Naive thymus-derived CD8-positive, alpha-beta T cell (primary cell): ENCODE measurements around the gene REX1BD. TPM values are rescaled to one million over a fixed set of nuclear protein-coding genes. Genes with fewer than 3 reads are reported as not detected.

Experiments
- ATAC-seq, 2 donors: fragments of 150-1000 bp; cut with Tn5 transposase in 1 of 2; sonication (Bioruptor Pico), chemical (Tn5 transposase) in 1 of 2; 1 replicate in 1 of 2; 2 replicates in 1 of 2; pipeline ENCODE4 v1.10.0; 2021; ENCODE audit warnings: mild to moderate bottlenecking in 2 of 2, moderate library complexity in 2 of 2
- POLR2A ChIA-PET: fragments of 350-600 bp; sonication (Branson Sonifier 250); formaldehyde crosslinking; loops from one replicate; lab custom pipeline; 2021; ENCODE audit warnings: antibody characterized with exemption; lab: Charles Lee
- DNase-seq, 10 donors: peaks; one replicate each; pipeline versions ENCODE4 v3.0.0 to v3.0.0-alpha.2; 2020 to 2022
- H3K27ac Mint-ChIP-seq, 10 donors: one replicate each; pipeline ENCODE4 v1.8.0; 2020 to 2022; ENCODE audit warnings: mild to moderate bottlenecking in 10 of 10, mixed read lengths in 10 of 10, moderate library complexity in 4 of 10, inconsistent platforms in 1 of 10
- H3K27me3 Mint-ChIP-seq, 5 donors: one replicate each; pipeline ENCODE4 v1.8.0; 2021 to 2022; ENCODE audit warnings: mixed read lengths in 5 of 5
- H3K36me3 Mint-ChIP-seq, 3 donors: one replicate each; pipeline ENCODE4 v1.8.0; 2020 to 2022; ENCODE audit warnings: mixed read lengths in 3 of 3, mild to moderate bottlenecking in 2 of 3, inconsistent platforms in 1 of 3
- H3K4me1 Mint-ChIP-seq, 4 donors: one replicate each; pipeline ENCODE4 v1.8.0; 2021 to 2022; ENCODE audit warnings: mixed read lengths in 4 of 4
- H3K4me3 Mint-ChIP-seq, 10 donors: one replicate each; pipeline ENCODE4 v1.8.0; 2020 to 2022; ENCODE audit warnings: mild to moderate bottlenecking in 10 of 10, mixed read lengths in 10 of 10, moderate library complexity in 6 of 10, inconsistent platforms in 1 of 10
- H3K9me3 Mint-ChIP-seq, 9 donors: one replicate each; pipeline ENCODE4 v1.8.0; 2020 to 2022; ENCODE audit warnings: mixed read lengths in 9 of 9, mild to moderate bottlenecking in 3 of 9, inconsistent platforms in 1 of 9, moderate library complexity in 1 of 9
- polyA plus RNA-seq, 3 donors: library from polyadenylated mRNA; unstranded; fragments of 300-500 nt; fragmentation: Illumina TruSeq; gene quantifications; one replicate each; pipeline ENCODE4 v1.2.3, GENCODE V29; 2021
- total RNA-seq, 8 experiments: library from RNA in 2 of 8; stranded (reverse) in 2 of 8; gene quantifications; one replicate each; pipeline ENCODE4 v1.2.3 and lab custom pipeline; 2021 to 2026

REX1BD gene
- total and polyA plus RNA-seq, 5 experiments from 2014 or later: 138 to 196 (median 165) TPM

GRCh38 chr19:18629166-18630088 lies 40.8 kb downstream of the REX1BD start:
- peaks cover 0 to under 1% (median 0%) of the 10 kb centered on the region in 4 donors for H3K4me1 Mint-ChIP-seq
- POLR2A ChIA-PET: interaction anchor here (0.6 kb wide), 1 partner anchor 23 kb away, joined by 4 read pairs; no protein-coding TSS in a partner anchor
- peaks cover 2 to 12% (median 7%) of the 10 kb centered on the region in 5 donors for H3K27me3 Mint-ChIP-seq
- no peak overlapping the region for H3K4me3 Mint-ChIP-seq
- ATAC-seq (no peak), DNase-seq (no peak)
- no peaks in the 10 kb centered on the region for H3K36me3 Mint-ChIP-seq
- no peaks in the 10 kb centered on the region for H3K9me3 Mint-ChIP-seq
- H3K27ac Mint-ChIP-seq: peak overlapping the region in 3 of 10 donors; percentile 6 to 44 (median 33)

- H3K36me3 Mint-ChIP-seq: no peaks in the 10 kb centered on the region
Observed at GRCh38 chr19:18633321-18633720, 44.7 kb downstream of the REX1BD start.

GRCh38 chr19:18634612-18635297 lies 46.2 kb downstream of the REX1BD start:
- POLR2A ChIA-PET: interaction anchor here (1.1 to 1.2 kb wide), 3 partner anchors 22 to 354 kb away, joined by 3 read pairs; partner anchors contain the start of genes TMEM59L and UBA52
- no peak for ATAC-seq
- no peaks in the 10 kb centered on the region for H3K9me3 Mint-ChIP-seq
- peaks cover 9 to 35% (median 32%) of the 10 kb centered on the region in 4 donors for H3K4me1 Mint-ChIP-seq
- peaks cover under 1 to 9% (median 4%) of the 10 kb centered on the region in 5 donors for H3K27me3 Mint-ChIP-seq
- no peak for DNase-seq
- H3K4me3 Mint-ChIP-seq: peak overlapping the region in 8 of 10 donors; percentile 8 to 87 (median 19)
- no peaks in the 10 kb centered on the region for H3K36me3 Mint-ChIP-seq
- peak overlapping the region in 5 of 10 donors; percentile 8 to 74 (median 24) for H3K27ac Mint-ChIP-seq

More at GRCh38 chr19:18633321-18633720, 44.7 kb downstream of the REX1BD start:
- Mint-ChIP-seq H3K27me3 (peaks cover 2 to 15% (median 7%) of the 10 kb centered on the region in 5 donors), H3K4me3 (no peak overlapping the region), H3K4me1 (peaks cover 9 to 31% (median 27%) of the 10 kb centered on the region in 4 donors), H3K9me3 (no peaks in the 10 kb centered on the region), H3K27ac (peak overlapping the region in 2 of 10 donors; percentile 19 to 37)
- ATAC-seq (no peak), DNase-seq (no peak)
- POLR2A ChIA-PET: interaction anchor here (0.7 kb wide), 1 partner anchor 203 kb away, joined by 3 read pairs; no protein-coding TSS in a partner anchor

GRCh38 chr19:18635831-18636182 lies 47.2 kb downstream of the REX1BD start:
- no peak for DNase-seq
- no peak for ATAC-seq
- Mint-ChIP-seq H3K4me3 (peak overlapping the region; percentile 80 to 96 (median 90)), H3K27me3 (peaks cover 0 to 5% (median 0%) of the 10 kb centered on the region in 5 donors), H3K9me3 (no peaks in the 10 kb centered on the region), H3K4me1 (peaks cover 9 to 39% (median 33%) of the 10 kb centered on the region in 4 donors), H3K27ac (peak overlapping the region in 8 of 10 donors; percentile 53 to 96 (median 80)), H3K36me3 (no peaks in the 10 kb centered on the region)
- POLR2A ChIA-PET: interaction anchor here (1.1 to 1.2 kb wide), 2 partner anchors 23 to 355 kb away, joined by 3 read pairs; partner anchors contain the start of gene TMEM59L

GRCh38 chr19:18636183-18636968 lies 47.8 kb downstream of the REX1BD start:
- Mint-ChIP-seq H3K27ac (peak overlapping the region; percentile 53 to 96 (median 89)), H3K4me3 (peak overlapping the region; percentile 80 to 96 (median 90)), H3K36me3 (no peaks in the 10 kb centered on the region), H3K9me3 (no peaks in the 10 kb centered on the region), H3K4me1 (peaks cover 9 to 39% (median 33%) of the 10 kb centered on the region in 4 donors), H3K27me3 (peaks cover 0 to 3% (median 0%) of the 10 kb centered on the region in 5 donors)
- peak; percentile 97 to 100 (median 98) for DNase-seq
- ATAC-seq: peak; percentile 88 to 89
- POLR2A ChIA-PET: no interaction called here

GRCh38 chr19:18636969-18637629 lies 48.5 kb downstream of the REX1BD start, which contains the start of gene KLHL26:
Gene KLHL26, plus strand, starts transcription at chr19:18637028. Its CDS starts 27 bp downstream, at chr19:18637055.
- H3K27ac Mint-ChIP-seq: peak within 1 kb of the TSS; percentile 72 to 96 (median 90)
- peak in 1 of 2 donors; percentile 71 for ATAC-seq
- POLR2A ChIA-PET: no interaction called here
- peak within 1 kb of the TSS; percentile 80 to 96 (median 90) for H3K4me3 Mint-ChIP-seq
- H3K9me3 Mint-ChIP-seq: no peaks in the 10 kb centered on the region
- peaks cover 0 to 4% (median 0%) of the 10 kb centered on the region in 3 donors for H3K36me3 Mint-ChIP-seq
- H3K27me3 Mint-ChIP-seq: peaks cover 0 to 3% (median 0%) of the 10 kb centered on the region in 5 donors
- DNase-seq: peak in 2 of 10 donors; percentile 7 to 13
- peaks cover 9 to 41% (median 33%) of the 10 kb centered on the region in 4 donors for H3K4me1 Mint-ChIP-seq

GRCh38 chr19:18637673-18638630 lies 49.4 kb downstream of the REX1BD start:
- Mint-ChIP-seq H3K27me3 (peaks cover 0 to 3% (median 0%) of the 10 kb centered on the region in 5 donors), H3K4me3 (peak overlapping the region; percentile 80 to 96 (median 90)), H3K4me1 (peaks cover 9 to 41% (median 33%) of the 10 kb centered on the region in 4 donors), H3K27ac (peak overlapping the region; percentile 50 to 95 (median 90)), H3K36me3 (peaks cover 0 to 4% (median 0%) of the 10 kb centered on the region in 3 donors), H3K9me3 (no peaks in the 10 kb centered on the region)
- POLR2A ChIA-PET: no interaction called here
- DNase-seq (peak in 3 of 10 donors; percentile 11 to 16 (median 13)), ATAC-seq (no peak)

- H3K27ac Mint-ChIP-seq: peak overlapping the region in 2 of 10 donors; percentile 45 to 56
- peaks cover 0 to 4% (median 0%) of the 10 kb centered on the region in 3 donors for H3K36me3 Mint-ChIP-seq
- H3K27me3 Mint-ChIP-seq: no peaks in the 10 kb centered on the region
- H3K4me3 Mint-ChIP-seq: peak overlapping the region in 3 of 10 donors; percentile 24 to 56 (median 43)
- no peak for DNase-seq
- POLR2A ChIA-PET: interaction anchor here (0.7 kb wide), 3 partner anchors 105 to 308 kb away, joined by 4 to 7 read pairs (median 4); no protein-coding TSS in a partner anchor
- no peaks in the 10 kb centered on the region for H3K9me3 Mint-ChIP-seq
- H3K4me1 Mint-ChIP-seq: peaks cover 10 to 44% (median 34%) of the 10 kb centered on the region in 4 donors
- no peak for ATAC-seq
Observed at GRCh38 chr19:18639706-18640243, 51.2 kb downstream of the REX1BD start.
